ENCODE measurements around the gene TMEM169. TPM values are rescaled to one million over a fixed set of nuclear protein-coding genes. Genes with fewer than 3 reads are reported as not detected.

Gene TMEM169
- total RNA-seq, 4 donors from 2014 or later = 0.41 to 6.4 (median 1.9) TPM; not detected in 1

- H3K4me3 ChIP-seq = no peak overlapping the region
- H3K27ac ChIP-seq = no peak overlapping the region
- no peak for DNase-seq
- 76 to 100% methylated on average over 1 of the region's 1 CpG for WGBS, 2 donors (ENCODE audit: low coverage in 1 of 2)
- in situ Hi-C loops (cut with MboI; ENCODE audit: low pct_ligation_motif_present in 1 of 4, low pct_unique_long_range_greater_than_20kb in 1 of 4, low sequenced_read_pairs in 3 of 4) = loop anchor here in 2 of 4 donors (25.0 kb wide), 1 partner anchor 294 kb away; the partner anchor contains the start of gene SMARCAL1 (in 2 of the 2)
- peaks cover 0 to 52% (median 25%) of the 10 kb centered on the region in 4 donors for H3K36me3 ChIP-seq
- H3K27me3 ChIP-seq = no peaks in the 10 kb centered on the region
- TF ChIP-seq POLR2A (IDR thresholded peaks at IDR 0.05) = no peak
- TF ChIP-seq CTCF (IDR thresholded peaks at IDR 0.05) = no peak
- TF ChIP-seq EP300 (IDR thresholded peaks at IDR 0.05; ENCODE audit: low read depth) = no peak
- no peak for TF ChIP-seq POLR2AphosphoS5 (IDR thresholded peaks at IDR 0.05)
- intact Hi-C loops (cut with DNase I; ENCODE audit: low total_unique reads) = no loop called here
- H3K4me1 ChIP-seq = peaks cover 6 to 23% (median 11%) of the 10 kb centered on the region in 4 donors
- no peaks in the 10 kb centered on the region for H3K9me3 ChIP-seq
Observed at GRCh38 chr2:216118474-216118873, 36.8 kb downstream of the TMEM169 start.

GRCh38 chr2:216119146-216119545 lies 37.4 kb downstream of the TMEM169 start:
- 83 to 91% methylated on average over 1 to 2 of the region's 2 CpGs for WGBS, 2 donors (ENCODE audit: low coverage in 1 of 2)
- Histone ChIP-seq H3K27ac (no peak overlapping the region), H3K27me3 (no peaks in the 10 kb centered on the region), H3K9me3 (no peaks in the 10 kb centered on the region), H3K4me1 (peaks cover 6 to 18% (median 9%) of the 10 kb centered on the region in 4 donors), H3K4me3 (no peak overlapping the region), H3K36me3 (peaks cover 0 to 59% (median 26%) of the 10 kb centered on the region in 4 donors)
- no peak for TF ChIP-seq POLR2A (IDR thresholded peaks at IDR 0.05)
- TF ChIP-seq CTCF (IDR thresholded peaks at IDR 0.05) = no peak
- no peak for TF ChIP-seq EP300 (IDR thresholded peaks at IDR 0.05; ENCODE audit: low read depth)
- no peak for TF ChIP-seq POLR2AphosphoS5 (IDR thresholded peaks at IDR 0.05)
- DNase-seq = no peak
- in situ Hi-C loops (cut with MboI; ENCODE audit: low pct_ligation_motif_present in 1 of 4, low pct_unique_long_range_greater_than_20kb in 1 of 4, low sequenced_read_pairs in 3 of 4) (loop anchor here in 2 of 4 donors (25.0 kb wide), 1 partner anchor 293 kb away; the partner anchor contains the start of gene SMARCAL1 (in 2 of the 2)), intact Hi-C loops (cut with DNase I; ENCODE audit: low total_unique reads) (no loop called here)

- intact Hi-C loops (cut with DNase I; ENCODE audit: low total_unique reads) = no loop called here
- H3K9me3 ChIP-seq = no peaks in the 10 kb centered on the region
- TF ChIP-seq POLR2AphosphoS5 (IDR thresholded peaks at IDR 0.05) (no peak), EP300 (IDR thresholded peaks at IDR 0.05; ENCODE audit: low read depth) (no peak), CTCF (IDR thresholded peaks at IDR 0.05) (no peak), POLR2A (IDR thresholded peaks at IDR 0.05) (no peak)
- H3K4me3 ChIP-seq = no peak overlapping the region
- 74 to 79% methylated on average over 2 to 3 of the region's 3 CpGs for WGBS, 2 donors (ENCODE audit: low coverage in 1 of 2)
- peaks cover 0 to 67% (median 30%) of the 10 kb centered on the region in 4 donors for H3K36me3 ChIP-seq
- H3K27me3 ChIP-seq = no peaks in the 10 kb centered on the region
- no peak for DNase-seq
- in situ Hi-C loops (cut with MboI; ENCODE audit: low pct_ligation_motif_present in 1 of 4, low pct_unique_long_range_greater_than_20kb in 1 of 4, low sequenced_read_pairs in 3 of 4) = loop anchor here in 2 of 4 donors (25.0 kb wide), 1 partner anchor 292 kb away; the partner anchor contains the start of gene SMARCAL1 (in 2 of the 2)
- no peak overlapping the region for H3K27ac ChIP-seq
- H3K4me1 ChIP-seq = peaks cover 4 to 14% (median 6%) of the 10 kb centered on the region in 4 donors
Observed at GRCh38 chr2:216119986-216120385, 38.3 kb downstream of the TMEM169 start.

GRCh38 chr2:216121255-216121654 lies 39.5 kb downstream of the TMEM169 start:
- peaks cover 0 to 6% (median 0%) of the 10 kb centered on the region in 4 donors for H3K4me1 ChIP-seq
- 87 to 88% methylated on average over 3 of the region's 3 CpGs for WGBS, 2 donors (ENCODE audit: low coverage in 1 of 2)
- intact Hi-C loops (cut with DNase I; ENCODE audit: low total_unique reads) (no loop called here), in situ Hi-C loops (cut with MboI; ENCODE audit: low pct_ligation_motif_present in 1 of 4, low pct_unique_long_range_greater_than_20kb in 1 of 4, low sequenced_read_pairs in 3 of 4) (loop anchor here in 2 of 4 donors (25.0 kb wide), 1 partner anchor 291 kb away; the partner anchor contains the start of gene SMARCAL1 (in 2 of the 2))
- H3K27me3 ChIP-seq = no peaks in the 10 kb centered on the region
- no peak overlapping the region for H3K27ac ChIP-seq
- H3K9me3 ChIP-seq = no peaks in the 10 kb centered on the region
- peaks cover 0 to 79% (median 37%) of the 10 kb centered on the region in 4 donors for H3K36me3 ChIP-seq
- no peak for DNase-seq
- no peak overlapping the region for H3K4me3 ChIP-seq
- TF ChIP-seq CTCF (IDR thresholded peaks at IDR 0.05) (no peak), POLR2A (IDR thresholded peaks at IDR 0.05) (no peak), EP300 (IDR thresholded peaks at IDR 0.05; ENCODE audit: low read depth) (no peak), POLR2AphosphoS5 (IDR thresholded peaks at IDR 0.05) (no peak)

Measured in transverse colon (tissue), 4 donors.